Fibroblast of peridontal ligament (primary cell): ENCODE measurements around the gene TAF9.
A peak's percentile ranks its signal among the peaks of the same experiment; 100 is the strongest.
"Not testable (repeated sequence)": the region's sequence is repeated elsewhere in the genome, so short reads cannot be mapped to it uniquely, and the experiment has no call there.

ENCODE experiments used
- DNase-seq: peaks from one replicate; pipeline ENCODE4 v3.0.0-alpha.2; 2010; ENCODE audit errors: extremely low read depth

Gene TAF9

GRCh38 chr5:69335341-69335935, 33.9 kb downstream of the TAF9 start:
- DNase-seq: no peak

- peak; percentile 71 for DNase-seq
These were observed 34.5 kb downstream of the TAF9 start for GRCh38 chr5:69334793-69335268.

GRCh38 chr5:69333668-69334315, 35.5 kb downstream of the TAF9 start:
- DNase-seq: not testable (repeated sequence)

GRCh38 chr5:69331528-69332445, 37.5 kb downstream of the TAF9 start:
- DNase-seq: peak; percentile 4

GRCh38 chr5:69329905-69330489, 39.3 kb downstream of the TAF9 start:
- DNase-seq: no peak

GRCh38 chr5:69326365-69326764, 43.0 kb downstream of the TAF9 start:
- no peak for DNase-seq

GRCh38 chr5:69317391-69317790, 51.9 kb downstream of the TAF9 start:
- DNase-seq: no peak

- no peak for DNase-seq
These were observed 53.3 kb downstream of the TAF9 start for GRCh38 chr5:69315972-69316371.
